Liver (tissue), 3 donors: Measurements from ENCODE around the gene CGB2.
"Not testable (repeated sequence)": the region's sequence is repeated elsewhere in the genome, so short reads cannot be mapped to it uniquely, and the experiment has no call there.

Experiments
- GABPA ChIP-seq, 2 donors: IDR thresholded peaks in 1 of 2; conservative IDR thresholded peaks in 1 of 2; 2 replicates each; pipeline ENCODE4 v1.6.1; 2016; ENCODE audit warnings: antibody characterized with exemption in 2 of 2, mild to moderate bottlenecking in 1 of 2, moderate library complexity in 1 of 2
- JUND ChIP-seq, 2 donors: IDR thresholded peaks; 2 replicates each; pipeline ENCODE4 v1.6.1; 2016; ENCODE audit warnings: antibody characterized with exemption in 2 of 2
- RAD21 ChIP-seq, 2 donors: IDR thresholded peaks; 2 replicates each; pipeline ENCODE4 v1.6.1; 2016; ENCODE audit warnings: antibody characterized with exemption in 2 of 2, mild to moderate bottlenecking in 2 of 2
- SP1 ChIP-seq: IDR thresholded peaks from 2 replicates; pipeline ENCODE4 v1.6.1; 2018; ENCODE audit warnings: antibody characterized with exemption, mild to moderate bottlenecking
- TAF1 ChIP-seq: conservative IDR thresholded peaks from 2 replicates; pipeline ENCODE4 v1.6.1; 2016; ENCODE audit warnings: antibody characterized with exemption, mild to moderate bottlenecking
- YY1 ChIP-seq: IDR thresholded peaks from 2 replicates; pipeline ENCODE4 v1.6.1; 2016; ENCODE audit warnings: antibody characterized with exemption, mild to moderate bottlenecking
- TF ChIP-seq, protein P1 (sequence below): fragments of 150-350 bp; IDR thresholded peaks from 2 replicates; pipeline ENCODE4 v1.5.1; 2017; ENCODE audit warnings: improper control_type of control experiment, low read depth, low read length; ENCODE audit not compliant: missing input control
- donor health status: healthy.
- donor health status: healthy.

DNA sequence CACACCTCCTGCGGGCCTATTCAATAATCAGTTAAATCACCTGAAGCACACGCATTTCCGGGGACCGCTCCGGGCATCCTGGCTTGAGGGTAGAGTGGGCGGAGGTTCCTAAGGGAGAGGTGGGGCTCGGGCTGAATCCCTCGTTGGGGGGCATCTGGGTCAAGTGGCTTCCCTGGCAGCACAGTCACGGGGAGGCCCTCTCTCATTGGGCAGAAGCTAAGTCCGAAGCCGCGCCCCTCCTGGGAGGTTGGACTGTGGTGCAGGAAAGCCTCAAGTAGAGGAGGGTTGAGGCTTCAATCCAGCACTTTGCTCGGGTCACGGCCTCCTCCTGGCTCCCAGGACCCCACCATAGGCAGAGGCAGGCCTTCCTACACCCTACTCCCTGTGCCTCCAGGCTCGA lies 11.9 kb downstream of the CGB2 start, which contains the start of gene CGB5:
- TF ChIP-seq, protein P1, sequence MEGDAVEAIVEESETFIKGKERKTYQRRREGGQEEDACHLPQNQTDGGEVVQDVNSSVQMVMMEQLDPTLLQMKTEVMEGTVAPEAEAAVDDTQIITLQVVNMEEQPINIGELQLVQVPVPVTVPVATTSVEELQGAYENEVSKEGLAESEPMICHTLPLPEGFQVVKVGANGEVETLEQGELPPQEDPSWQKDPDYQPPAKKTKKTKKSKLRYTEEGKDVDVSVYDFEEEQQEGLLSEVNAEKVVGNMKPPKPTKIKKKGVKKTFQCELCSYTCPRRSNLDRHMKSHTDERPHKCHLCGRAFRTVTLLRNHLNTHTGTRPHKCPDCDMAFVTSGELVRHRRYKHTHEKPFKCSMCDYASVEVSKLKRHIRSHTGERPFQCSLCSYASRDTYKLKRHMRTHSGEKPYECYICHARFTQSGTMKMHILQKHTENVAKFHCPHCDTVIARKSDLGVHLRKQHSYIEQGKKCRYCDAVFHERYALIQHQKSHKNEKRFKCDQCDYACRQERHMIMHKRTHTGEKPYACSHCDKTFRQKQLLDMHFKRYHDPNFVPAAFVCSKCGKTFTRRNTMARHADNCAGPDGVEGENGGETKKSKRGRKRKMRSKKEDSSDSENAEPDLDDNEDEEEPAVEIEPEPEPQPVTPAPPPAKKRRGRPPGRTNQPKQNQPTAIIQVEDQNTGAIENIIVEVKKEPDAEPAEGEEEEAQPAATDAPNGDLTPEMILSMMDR = not testable (repeated sequence)
- not testable (repeated sequence) for TF ChIP-seq SP1; GABPA (IDR thresholded peaks at IDR 0.05 in 1 of 2, conservative IDR thresholded peaks at IDR 0.05 in 1 of 2); TAF1; JUND (IDR thresholded peaks at IDR 0.05); RAD21 (IDR thresholded peaks at IDR 0.05); YY1
